GM12865 (cell line): Measurements from ENCODE around the gene BMP8A.
"Not testable (repeated sequence)": the region's sequence is repeated elsewhere in the genome, so short reads cannot be mapped to it uniquely, and the experiment has no call there.

Experiments used
- DNase-seq: peaks from one replicate; pipeline ENCODE4 v3.0.0; 2010; ENCODE audit warnings: low read depth
- H3K4me3 ChIP-seq: 2 replicates; pipeline ENCODE4 v1.5.1; 2011; ENCODE audit warnings: mild to moderate bottlenecking, low read depth, low read length, control low read depth
- TF ChIP-seq, protein P1 (sequence below): IDR thresholded peaks from 2 replicates; pipeline ENCODE4 v1.5.1; 2011; ENCODE audit warnings: low read length, control low read depth, low read depth, inconsistent platforms; ENCODE audit not compliant: insufficient read depth; ENCODE audit errors: missing control alignments

Gene BMP8A

DNA sequence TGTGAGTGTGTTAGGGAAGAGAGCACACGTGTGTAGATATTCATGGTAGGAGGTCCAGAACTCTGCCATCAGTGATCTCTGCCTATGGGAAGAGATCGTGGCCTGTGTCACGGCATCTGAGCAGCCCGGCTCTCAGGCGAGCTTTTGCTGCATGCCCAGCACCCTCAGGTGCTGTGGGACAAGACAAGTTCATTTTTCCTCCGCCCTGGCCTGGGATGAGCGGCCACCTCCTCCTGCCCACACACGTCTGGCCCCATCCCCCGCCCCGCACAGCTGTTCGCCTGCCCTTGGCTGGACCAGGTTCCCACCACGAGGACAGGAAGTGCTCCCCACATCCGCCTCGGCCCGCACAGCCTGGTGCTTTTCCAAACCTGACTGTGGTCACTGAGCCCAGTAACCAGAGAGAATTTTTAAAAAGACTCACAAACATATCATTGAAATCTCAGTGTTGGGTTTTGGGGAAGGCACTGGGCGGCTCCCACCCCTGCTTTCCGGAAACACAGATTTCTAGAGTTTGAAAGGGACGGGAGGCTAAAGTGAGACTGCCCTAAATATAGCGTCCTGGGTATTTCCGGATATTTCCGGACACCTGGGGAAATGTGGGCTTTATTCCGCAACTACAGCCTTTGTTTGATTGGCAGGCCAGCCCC, 18.0 kb downstream of the BMP8A start:
- H3K4me3 ChIP-seq = no peak overlapping the region
- peak; percentile 85 for DNase-seq
- TF ChIP-seq, protein P1, sequence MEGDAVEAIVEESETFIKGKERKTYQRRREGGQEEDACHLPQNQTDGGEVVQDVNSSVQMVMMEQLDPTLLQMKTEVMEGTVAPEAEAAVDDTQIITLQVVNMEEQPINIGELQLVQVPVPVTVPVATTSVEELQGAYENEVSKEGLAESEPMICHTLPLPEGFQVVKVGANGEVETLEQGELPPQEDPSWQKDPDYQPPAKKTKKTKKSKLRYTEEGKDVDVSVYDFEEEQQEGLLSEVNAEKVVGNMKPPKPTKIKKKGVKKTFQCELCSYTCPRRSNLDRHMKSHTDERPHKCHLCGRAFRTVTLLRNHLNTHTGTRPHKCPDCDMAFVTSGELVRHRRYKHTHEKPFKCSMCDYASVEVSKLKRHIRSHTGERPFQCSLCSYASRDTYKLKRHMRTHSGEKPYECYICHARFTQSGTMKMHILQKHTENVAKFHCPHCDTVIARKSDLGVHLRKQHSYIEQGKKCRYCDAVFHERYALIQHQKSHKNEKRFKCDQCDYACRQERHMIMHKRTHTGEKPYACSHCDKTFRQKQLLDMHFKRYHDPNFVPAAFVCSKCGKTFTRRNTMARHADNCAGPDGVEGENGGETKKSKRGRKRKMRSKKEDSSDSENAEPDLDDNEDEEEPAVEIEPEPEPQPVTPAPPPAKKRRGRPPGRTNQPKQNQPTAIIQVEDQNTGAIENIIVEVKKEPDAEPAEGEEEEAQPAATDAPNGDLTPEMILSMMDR = no peak

DNA sequence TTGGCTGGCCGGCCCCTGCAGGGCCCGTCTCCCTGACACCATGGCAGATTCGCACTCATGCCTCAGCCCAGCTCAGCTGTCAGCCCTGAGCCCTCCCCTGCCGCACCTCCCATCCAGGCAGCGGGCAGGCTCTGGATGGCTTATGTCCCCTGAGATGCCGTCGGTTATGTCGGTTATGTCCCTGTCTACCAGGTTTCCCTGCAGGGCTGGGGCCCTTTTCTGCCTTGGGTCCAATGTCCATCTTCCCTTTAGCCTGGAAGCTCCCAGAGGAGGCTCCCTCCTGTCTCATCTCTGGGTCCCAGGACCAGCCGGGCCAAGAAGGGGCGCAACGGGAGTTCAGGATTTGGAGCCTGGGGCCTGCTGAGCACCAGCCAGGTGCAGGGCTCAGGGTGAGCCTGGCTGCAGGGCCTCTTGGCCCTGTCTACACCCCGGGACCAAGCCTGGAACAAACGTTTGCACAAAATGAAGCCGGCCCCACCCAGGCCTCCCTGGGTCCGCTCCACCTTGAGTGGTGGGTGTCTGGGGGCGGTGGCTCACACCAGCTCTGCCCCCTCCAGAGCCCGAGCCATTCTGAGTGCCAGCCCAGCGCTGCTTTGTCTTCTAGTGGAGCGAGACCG, 19.2 kb downstream of the BMP8A start:
- not testable (repeated sequence) for H3K4me3 ChIP-seq, DNase-seq

DNA sequence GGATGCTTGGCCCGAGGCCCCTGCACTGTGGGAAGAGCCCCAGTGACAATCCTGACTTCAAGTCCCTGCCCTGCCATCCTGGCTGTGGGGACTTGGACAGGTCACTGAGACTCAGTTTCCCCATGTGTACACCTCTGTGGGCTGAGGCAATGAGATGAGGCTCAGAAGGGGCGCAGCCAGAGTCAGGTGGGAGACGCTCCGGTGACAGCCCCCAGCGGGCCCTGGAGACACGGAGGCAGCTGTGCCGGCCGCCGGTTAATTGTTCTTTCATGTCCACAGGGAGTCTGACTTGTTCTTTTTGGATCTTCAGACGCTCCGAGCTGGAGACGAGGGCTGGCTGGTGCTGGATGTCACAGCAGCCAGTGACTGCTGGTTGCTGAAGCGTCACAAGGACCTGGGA, 20.0 kb downstream of the BMP8A start:
- not testable (repeated sequence) for H3K4me3 ChIP-seq, DNase-seq

DNA sequence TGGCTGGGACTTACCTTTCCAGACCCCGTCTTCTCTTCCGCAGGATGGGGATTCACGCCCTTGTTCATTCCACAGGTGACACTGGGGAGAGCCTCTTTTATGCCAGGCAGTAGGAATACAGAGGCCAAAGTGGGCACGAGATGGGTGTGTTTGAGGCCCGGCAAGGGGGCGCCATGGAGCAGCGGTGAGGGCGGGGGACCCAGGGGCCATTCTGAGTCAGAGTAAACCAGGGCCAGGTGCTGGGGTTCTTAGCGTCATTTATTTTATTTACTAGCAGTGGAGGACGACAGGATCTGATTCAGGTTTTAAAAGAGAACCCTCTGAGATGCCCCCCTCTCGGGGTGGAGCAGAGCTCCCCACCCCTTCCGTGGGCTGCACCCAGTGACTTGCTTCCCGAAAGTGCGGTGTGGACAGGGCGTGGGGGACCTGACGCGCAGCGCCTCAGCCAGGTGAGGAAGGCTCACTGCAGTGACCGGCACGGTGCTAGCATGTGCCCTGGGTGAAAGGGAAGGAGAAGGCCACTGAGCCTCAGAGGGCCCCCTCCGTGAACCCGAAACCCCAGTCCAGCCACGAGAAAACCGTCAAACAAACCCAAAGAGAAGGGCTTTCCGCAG, 20.9 kb downstream of the BMP8A start:
- H3K4me3 ChIP-seq, DNase-seq: not testable (repeated sequence)

DNA sequence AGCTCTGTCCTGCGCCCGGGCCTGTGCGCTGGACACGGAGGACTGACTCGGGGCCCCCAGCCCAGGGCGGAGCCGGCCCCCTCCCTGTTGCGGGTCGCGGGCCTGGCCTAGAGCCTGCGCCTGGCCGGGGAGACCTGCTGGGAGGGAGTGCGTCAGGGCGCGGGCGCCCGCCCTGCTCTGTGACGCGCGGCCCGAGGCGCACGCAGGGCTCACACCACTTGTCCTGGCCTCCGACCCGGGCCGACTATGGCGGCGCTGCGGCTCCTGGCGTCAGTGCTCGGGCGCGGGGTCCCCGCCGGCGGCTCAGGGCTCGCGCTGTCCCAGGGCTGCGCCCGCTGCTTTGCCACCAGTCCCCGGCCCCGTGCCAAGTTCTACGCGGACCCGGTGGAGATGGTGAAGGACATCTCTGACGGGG, 23.3 kb downstream of the BMP8A start:
- not testable (repeated sequence) for H3K4me3 ChIP-seq, DNase-seq

DNA sequence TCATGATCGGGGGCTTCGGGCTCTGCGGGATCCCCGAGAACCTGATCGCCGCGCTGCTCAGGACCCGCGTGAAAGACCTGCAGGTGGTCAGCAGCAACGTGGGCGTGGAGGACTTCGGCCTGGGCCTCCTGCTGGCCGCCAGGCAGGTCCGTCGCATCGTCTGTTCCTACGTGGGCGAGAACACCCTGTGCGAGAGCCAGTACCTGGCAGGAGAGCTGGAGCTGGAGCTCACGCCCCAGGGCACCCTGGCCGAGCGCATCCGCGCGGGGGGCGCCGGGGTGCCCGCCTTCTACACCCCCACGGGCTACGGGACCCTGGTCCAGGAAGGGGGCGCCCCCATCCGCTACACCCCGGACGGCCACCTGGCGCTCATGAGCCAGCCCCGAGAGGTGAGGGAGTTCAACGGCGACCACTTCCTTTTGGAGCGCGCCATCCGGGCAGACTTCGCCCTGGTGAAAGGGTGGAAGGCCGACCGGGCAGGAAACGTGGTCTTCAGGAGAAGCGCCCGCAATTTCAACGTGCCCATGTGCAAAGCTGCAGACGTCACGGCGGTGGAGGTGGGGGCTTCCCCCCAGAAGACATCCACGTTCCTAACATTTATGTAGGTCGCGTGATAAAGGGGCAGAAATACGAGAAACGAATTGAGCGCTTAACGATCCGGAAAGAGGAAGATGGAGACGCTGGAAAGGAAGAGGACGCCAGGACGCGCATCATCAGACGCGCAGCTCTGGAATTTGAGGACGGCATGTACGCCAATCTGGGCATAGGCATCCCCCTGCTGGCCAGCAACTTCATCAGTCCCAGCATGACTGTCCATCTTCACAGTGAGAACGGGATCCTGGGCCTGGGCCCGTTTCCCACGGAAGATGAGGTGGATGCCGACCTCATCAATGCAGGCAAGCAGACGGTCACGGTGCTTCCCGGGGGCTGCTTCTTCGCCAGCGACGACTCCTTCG, 24.0 kb downstream of the BMP8A start:
- peak overlapping the region; percentile 47 for H3K4me3 ChIP-seq
- peak; percentile 43 for DNase-seq

DNA sequence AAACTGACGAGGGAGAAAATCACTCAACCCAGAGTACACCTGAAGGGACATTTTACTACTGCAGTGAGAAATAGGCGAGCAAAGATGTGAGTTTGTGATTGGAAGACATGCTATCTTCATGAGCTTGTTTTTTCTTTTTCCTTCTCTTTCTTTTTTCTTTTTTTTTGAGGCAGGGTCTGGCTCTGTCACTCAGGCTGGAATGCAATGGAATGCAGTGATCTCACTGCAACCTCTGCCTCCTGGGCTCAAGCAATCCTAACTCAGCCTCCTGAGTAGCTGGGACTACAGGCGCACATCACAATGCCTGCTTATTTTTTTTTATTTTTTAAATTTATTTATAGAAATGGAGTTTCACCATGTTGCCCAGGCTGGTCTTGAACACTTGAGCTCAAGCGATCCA, 25.4 kb downstream of the BMP8A start:
- DNase-seq, H3K4me3 ChIP-seq: not testable (repeated sequence)

DNA sequence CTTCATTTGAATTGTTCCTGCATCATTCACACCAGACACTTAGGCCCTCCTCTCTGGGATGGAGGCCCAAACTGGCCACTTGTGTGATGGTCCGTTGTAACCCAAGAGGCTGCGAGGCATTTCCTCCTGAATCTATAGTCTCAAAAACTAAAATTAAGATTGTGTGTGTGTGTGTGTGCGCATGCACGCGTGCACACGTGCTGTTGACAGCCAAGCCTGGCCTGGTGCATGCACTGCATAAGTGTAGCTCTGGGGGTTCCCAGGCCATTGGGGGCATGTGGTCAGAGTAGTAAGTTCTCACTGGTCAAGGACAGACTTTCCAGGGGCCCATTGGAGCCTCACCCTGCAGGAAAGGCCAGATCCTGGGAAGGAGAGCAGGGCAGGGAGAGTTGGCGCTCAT, 26.5 kb downstream of the BMP8A start:
- H3K4me3 ChIP-seq, DNase-seq: not testable (repeated sequence)

DNA sequence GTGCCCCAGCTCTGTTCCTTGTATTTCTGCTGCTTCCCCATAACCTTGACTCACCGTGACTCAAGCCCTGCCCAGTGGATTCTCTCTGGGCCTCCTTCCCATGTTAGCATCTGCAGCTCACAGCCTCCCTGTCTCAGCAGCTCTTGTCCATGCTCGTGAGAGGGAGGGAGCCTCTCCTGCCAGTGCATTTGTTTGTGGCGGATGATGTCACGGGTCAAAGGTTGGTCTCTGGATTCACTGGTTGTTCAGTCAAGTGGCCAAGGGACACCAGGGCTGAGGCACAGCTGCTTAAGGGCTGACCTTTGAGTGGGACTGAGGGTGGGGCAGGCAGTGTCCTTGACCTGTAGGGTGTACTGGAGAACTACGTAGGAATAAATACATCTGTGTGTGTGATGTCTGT, 27.9 kb downstream of the BMP8A start:
- DNase-seq, H3K4me3 ChIP-seq: not testable (repeated sequence)

DNA sequence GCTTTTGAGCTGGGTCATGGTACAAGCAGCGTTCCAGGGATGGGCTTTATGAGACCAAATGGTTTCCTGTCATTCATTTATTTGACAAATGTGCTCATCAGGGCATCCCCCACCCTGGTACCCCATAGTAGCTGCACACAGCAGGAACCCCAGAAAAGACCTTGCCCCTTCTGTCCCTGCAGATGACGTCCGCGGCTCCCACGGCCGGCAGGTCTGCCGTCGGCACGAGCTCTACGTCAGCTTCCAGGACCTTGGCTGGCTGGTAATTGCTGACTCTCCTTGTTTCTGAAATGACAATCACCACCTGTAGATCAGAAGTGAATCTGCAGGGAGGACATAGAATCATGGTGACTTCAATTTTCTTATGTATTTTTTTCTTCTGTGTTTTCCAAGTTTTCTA, 30.8 kb downstream of the BMP8A start:
- not testable (repeated sequence) for DNase-seq, H3K4me3 ChIP-seq

DNA sequence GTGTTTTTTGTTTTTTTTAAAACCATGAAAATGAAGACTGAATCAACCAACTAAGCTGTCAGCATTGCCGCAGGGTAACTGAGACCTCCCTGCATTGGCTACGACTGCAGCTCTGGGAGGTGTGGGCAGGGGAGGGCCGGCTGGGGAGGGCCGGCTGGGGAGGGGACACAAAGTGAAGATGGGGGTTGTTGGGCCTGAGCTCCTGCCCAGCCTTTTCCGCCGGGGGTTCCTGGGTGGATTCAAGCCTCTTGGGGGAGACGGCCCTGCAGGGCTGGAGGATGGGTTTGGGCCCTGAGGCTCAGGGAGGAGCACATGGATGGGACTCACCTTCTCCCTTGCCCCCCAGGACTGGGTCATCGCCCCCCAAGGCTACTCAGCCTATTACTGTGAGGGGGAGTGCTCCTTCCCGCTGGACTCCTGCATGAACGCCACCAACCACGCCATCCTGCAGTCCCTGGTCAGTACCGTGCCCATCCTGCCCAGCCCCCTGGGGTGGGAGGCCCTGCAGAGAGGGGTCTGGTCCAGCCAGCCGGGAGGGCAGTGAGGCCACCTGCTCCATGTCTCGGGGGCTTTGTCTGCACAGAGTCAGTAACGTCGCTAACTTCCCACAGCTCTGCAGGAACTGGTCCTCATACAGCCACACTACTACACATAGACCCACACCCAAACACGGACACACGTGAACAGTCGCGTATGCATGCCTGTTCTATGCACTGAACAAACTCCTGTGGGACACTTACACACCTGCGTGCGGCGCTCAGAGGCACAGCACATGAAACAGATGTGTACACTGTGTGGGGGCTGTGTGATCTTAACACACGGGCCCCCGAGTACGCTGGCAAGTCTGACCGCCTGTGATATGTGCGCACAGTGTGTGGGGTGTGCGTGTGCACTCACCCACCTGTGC, 31.5 kb downstream of the BMP8A start:
- no peak for DNase-seq
- no peak overlapping the region for H3K4me3 ChIP-seq
- TF ChIP-seq, protein P1 = no peak
